DND-41 (cell line): ENCODE results near the gene MYOM1.

Experiments
- ATAC-seq: fragments of 200-7000 bp; cut with Tn5 transposase; 3 replicates; pipeline ENCODE4 v1.9.1; 2021; ENCODE audit warnings: low read depth; ENCODE audit not compliant: insufficient read depth
- DNase-seq: peaks from one replicate; pipeline ENCODE4 v3.0.0-alpha.2; 2020
- H2AFZ ChIP-seq: 2 replicates; pipeline ENCODE4 v1.6.0; 2012; ENCODE audit warnings: low read depth, low read length
- H3K27ac ChIP-seq: 2 replicates; pipeline ENCODE4 v1.5.1; 2012; ENCODE audit warnings: low read length, inconsistent platforms
- H3K27me3 ChIP-seq: fragments of 200-600 bp; sonication (generic); 2 replicates; pipeline ENCODE4 v1.6.0; 2012; ENCODE audit warnings: low read length, mild to moderate bottlenecking, inconsistent platforms; ENCODE audit not compliant: insufficient read depth, poor library complexity
- H3K36me3 ChIP-seq: 2 replicates; pipeline ENCODE4 v1.5.1; 2012; ENCODE audit warnings: low read length, inconsistent platforms; ENCODE audit not compliant: insufficient read depth
- H3K4me1 ChIP-seq: 2 replicates; pipeline ENCODE4 v1.5.1; 2012; ENCODE audit warnings: mild to moderate bottlenecking, low read length; ENCODE audit not compliant: insufficient read depth
- H3K4me2 ChIP-seq: 2 replicates; pipeline ENCODE4 v1.6.0; 2012; ENCODE audit warnings: mild to moderate bottlenecking, moderate library complexity, low read length, inconsistent platforms; ENCODE audit not compliant: insufficient read depth
- H3K4me3 ChIP-seq, 2 experiments: fragments of 200-600 bp in 1 of 2; shearing (Covaris generic) in 1 of 2; 2 replicates each; pipeline ENCODE4 v1.5.1; 2012 to 2016; ENCODE audit warnings: inconsistent platforms in 2 of 2, low read length in 2 of 2, mild to moderate bottlenecking in 2 of 2, low read depth in 1 of 2, moderate library complexity in 1 of 2
- H3K79me2 ChIP-seq: 2 replicates; pipeline ENCODE4 v1.6.0; 2012; ENCODE audit warnings: low read length, inconsistent platforms; ENCODE audit not compliant: insufficient read depth
- H3K9ac ChIP-seq: 2 replicates; pipeline ENCODE4 v1.6.0; 2012; ENCODE audit warnings: low read depth, mild to moderate bottlenecking, inconsistent platforms, low read length, moderate library complexity
- H3K9me3 ChIP-seq: 2 replicates; pipeline ENCODE4 v1.5.1; 2012; ENCODE audit warnings: low read length, moderate library complexity, mild to moderate bottlenecking, inconsistent platforms; ENCODE audit not compliant: insufficient read depth, severe bottlenecking
- H4K20me1 ChIP-seq: 2 replicates; pipeline ENCODE4 v1.6.0; 2012; ENCODE audit warnings: low read length; ENCODE audit not compliant: insufficient read depth
- CTCF ChIP-seq: IDR thresholded peaks from 2 replicates; pipeline ENCODE4 v1.5.1; 2012; ENCODE audit warnings: borderline replicate concordance, low read length, moderate library complexity, mild to moderate bottlenecking; ENCODE audit not compliant: poor library complexity, severe bottlenecking; ENCODE audit errors: extremely low read depth
- EZH2 ChIP-seq: IDR thresholded peaks from 3 replicates; pipeline ENCODE4 v1.6.1; 2012; ENCODE audit warnings: borderline replicate concordance, low read depth, mild to moderate bottlenecking, moderate library complexity, low read length, inconsistent platforms; ENCODE audit not compliant: severe bottlenecking

The MYOM1 gene

GRCh38 chr18:3104190-3105054 is 115.3 kb downstream of the MYOM1 start:
- TF ChIP-seq EZH2 (no peak), CTCF (no peak)
- H2AFZ ChIP-seq, result no peak overlapping the region
- no peaks in the 10 kb centered on the region for H3K27me3 ChIP-seq
- no peak overlapping the region for H3K4me2 ChIP-seq
- ATAC-seq (no peak), DNase-seq (no peak)
- no peaks in the 10 kb centered on the region for H4K20me1 ChIP-seq
- H3K9me3 ChIP-seq, result no peaks in the 10 kb centered on the region
- no peak overlapping the region for H3K27ac ChIP-seq
- no peak overlapping the region for H3K4me3 ChIP-seq
- H3K4me1 ChIP-seq, result no peaks in the 10 kb centered on the region
- no peaks in the 10 kb centered on the region for H3K36me3 ChIP-seq
- H3K79me2 ChIP-seq, result no peaks in the 10 kb centered on the region
- no peak overlapping the region for H3K9ac ChIP-seq

- no peaks in the 10 kb centered on the region for H3K27me3 ChIP-seq
- no peaks in the 10 kb centered on the region for H3K79me2 ChIP-seq
- no peaks in the 10 kb centered on the region for H3K4me1 ChIP-seq
- no peak overlapping the region for H3K9ac ChIP-seq
- no peaks in the 10 kb centered on the region for H3K9me3 ChIP-seq
- no peak for TF ChIP-seq EZH2
- no peak for TF ChIP-seq CTCF
- H3K27ac ChIP-seq, result no peak overlapping the region
- no peak for ATAC-seq
- no peak overlapping the region for H3K4me2 ChIP-seq
- H2AFZ ChIP-seq, result no peak overlapping the region
- H4K20me1 ChIP-seq, result no peaks in the 10 kb centered on the region
- no peak for DNase-seq
- H3K4me3 ChIP-seq, result no peak overlapping the region
- no peaks in the 10 kb centered on the region for H3K36me3 ChIP-seq
These were observed 116.2 kb downstream of the MYOM1 start for GRCh38 chr18:3103576-3103975.

- H3K4me3 ChIP-seq, result no peak overlapping the region
- ATAC-seq, result no peak
- no peaks in the 10 kb centered on the region for H3K9me3 ChIP-seq
- H2AFZ ChIP-seq, result no peak overlapping the region
- H3K27me3 ChIP-seq, result no peaks in the 10 kb centered on the region
- peaks cover under 1% of the 10 kb centered on the region for H3K4me1 ChIP-seq
- no peak overlapping the region for H3K27ac ChIP-seq
- no peaks in the 10 kb centered on the region for H4K20me1 ChIP-seq
- no peak for TF ChIP-seq CTCF
- TF ChIP-seq EZH2, result no peak
- H3K4me2 ChIP-seq, result no peak overlapping the region
- H3K9ac ChIP-seq, result no peak overlapping the region
- DNase-seq, result no peak
- no peaks in the 10 kb centered on the region for H3K79me2 ChIP-seq
- no peaks in the 10 kb centered on the region for H3K36me3 ChIP-seq
These were observed 116.8 kb downstream of the MYOM1 start for GRCh38 chr18:3102983-3103382.
